ENCODE measurements around the gene GPR180.

- TF ChIP-seq PRDM15 (CRISPR knock-in tag; IDR thresholded peaks at IDR 0.05) (no peak), ZNF317 (CRISPR knock-in tag; IDR thresholded peaks at IDR 0.05; ENCODE audit: borderline replicate concordance, low read depth) (no peak), CTCF (IDR thresholded peaks at IDR 0.05) (no peak), E2F4 (CRISPR knock-in tag; IDR thresholded peaks at IDR 0.05; ENCODE audit: borderline replicate concordance, low read depth) (no peak), USF2 (CRISPR knock-in tag; IDR thresholded peaks at IDR 0.05) (no peak), GABPB1 (CRISPR knock-in tag; IDR thresholded peaks at IDR 0.05) (no peak), ATF1 (CRISPR knock-in tag; IDR thresholded peaks at IDR 0.05) (no peak), AR (CRISPR knock-in tag; IDR thresholded peaks at IDR 0.05) (no peak), CREM (CRISPR knock-in tag; IDR thresholded peaks at IDR 0.05) (no peak), HMGA2 (CRISPR knock-in tag; IDR thresholded peaks at IDR 0.05) (no peak), USF1 (CRISPR knock-in tag; IDR thresholded peaks at IDR 0.05) (no peak), SP1 (CRISPR knock-in tag; conservative IDR thresholded peaks at IDR 0.05) (no peak), RELA (CRISPR knock-in tag; IDR thresholded peaks at IDR 0.05; ENCODE audit: borderline replicate concordance) (no peak)
Measured at GRCh38 chr13:94559222-94559795, 42.3 kb upstream of the GPR180 start.

All from WTC11 (cell line).